HepG2 (cell line): ENCODE results near the gene CEP20. TPM values are rescaled to one million over a fixed set of nuclear protein-coding genes. Genes with fewer than 3 reads are reported as not detected.
A peak's percentile ranks its signal among the peaks of the same experiment; 100 is the strongest.

Experiments
- ATF7-NPFF ChIP-seq: sonication (generic); formaldehyde crosslinking; IDR thresholded peaks from 2 replicates; pipeline ENCODE4 v1.8.1; 2023; ENCODE audit warnings: mild to moderate bottlenecking, low read depth, missing genetic modification reagents, moderate library complexity
- CC2D1A ChIP-seq: sonication (generic); formaldehyde crosslinking; IDR thresholded peaks from 2 replicates; pipeline ENCODE4 v1.8.1; 2023; ENCODE audit warnings: mild to moderate bottlenecking, missing genetic modification reagents
- DMAP1 ChIP-seq: IDR thresholded peaks from 2 replicates; pipeline ENCODE4 v1.6.1; 2016
- DPF2 ChIP-seq: sonication (generic); formaldehyde crosslinking; IDR thresholded peaks from 2 replicates; pipeline ENCODE4 v1.4.0; 2020; ENCODE audit warnings: mild to moderate bottlenecking, low read depth, missing genetic modification reagents, borderline replicate concordance
- KMT2B ChIP-seq: IDR thresholded peaks from 2 replicates; pipeline ENCODE4 v1.6.1; 2016; ENCODE audit warnings: missing genetic modification reagents, missing compliant biosample characterization
- NR2F1 ChIP-seq, 2 experiments: fragments of 450-650 bp in 1 of 2; formaldehyde crosslinking in 1 of 2; IDR thresholded peaks; 2 replicates each; pipeline versions ENCODE4 v1.5.0 to v1.6.1; 2016 to 2020; ENCODE audit warnings: mild to moderate bottlenecking in 1 of 2, missing compliant biosample characterization in 1 of 2, missing genetic modification reagents in 1 of 2, moderate library complexity in 1 of 2
- PPARG ChIP-seq: conservative IDR thresholded peaks from 2 replicates; pipeline ENCODE4 v1.6.1; 2016; ENCODE audit warnings: missing biosample characterization, missing genetic modification reagents
- RBFOX2 ChIP-seq: fragments of 200-400 bp; formaldehyde crosslinking; IDR thresholded peaks from 2 replicates; pipeline ENCODE4 v1.6.1; 2017; ENCODE audit warnings: low read depth, mild to moderate bottlenecking, low read length
- RORA ChIP-seq: sonication (generic); formaldehyde crosslinking; IDR thresholded peaks from 2 replicates; pipeline ENCODE4 v1.5.0; 2020; ENCODE audit warnings: mild to moderate bottlenecking, missing genetic modification reagents, moderate library complexity
- SMARCC2 ChIP-seq: fragments of 450-650 bp; IDR thresholded peaks from 2 replicates; pipeline ENCODE4 v1.6.1; 2017; ENCODE audit warnings: antibody characterized with exemption, mild to moderate bottlenecking
- TOPORS ChIP-seq: sonication (generic); formaldehyde crosslinking; IDR thresholded peaks from 2 replicates; pipeline ENCODE4 v1.8.0; 2023; ENCODE audit warnings: mild to moderate bottlenecking, missing genetic modification reagents
- ZBTB1 ChIP-seq: sonication (generic); formaldehyde crosslinking; IDR thresholded peaks from 2 replicates; pipeline ENCODE4 v1.4.0; 2020; ENCODE audit warnings: missing genetic modification reagents, borderline replicate concordance
- ZEB1 ChIP-seq: IDR thresholded peaks from 2 replicates; pipeline ENCODE4 v1.6.1; 2012; ENCODE audit warnings: mild to moderate bottlenecking, low read depth, inconsistent platforms; ENCODE audit not compliant: insufficient replicate concordance
- ZFP82 ChIP-seq: sonication (generic); formaldehyde crosslinking; IDR thresholded peaks from 2 replicates; pipeline ENCODE4 v1.5.1; 2020; ENCODE audit warnings: mild to moderate bottlenecking, missing genetic modification reagents, borderline replicate concordance
- ZNF235 ChIP-seq: sonication (generic); formaldehyde crosslinking; IDR thresholded peaks from 2 replicates; pipeline ENCODE4 v1.8.1; 2023; ENCODE audit warnings: mild to moderate bottlenecking, missing genetic modification reagents, borderline replicate concordance
- ZNF30 ChIP-seq: sonication (generic); formaldehyde crosslinking; IDR thresholded peaks from 2 replicates; pipeline ENCODE4 v1.5.0; 2020; ENCODE audit warnings: mild to moderate bottlenecking, missing genetic modification reagents
- ZNF382 ChIP-seq: sonication (generic); formaldehyde crosslinking; IDR thresholded peaks from 2 replicates; pipeline ENCODE4 v1.5.0; 2020; ENCODE audit warnings: missing genetic modification reagents, mild to moderate bottlenecking, borderline replicate concordance
- ZNF543 ChIP-seq: sonication (generic); formaldehyde crosslinking; IDR thresholded peaks from 2 replicates; pipeline ENCODE4 v1.4.0; 2020; ENCODE audit warnings: mild to moderate bottlenecking, missing genetic modification reagents
- ZNF607 ChIP-seq: sonication (generic); formaldehyde crosslinking; IDR thresholded peaks from 2 replicates; pipeline ENCODE4 v1.5.1; 2020; ENCODE audit warnings: missing genetic modification reagents, mild to moderate bottlenecking, borderline replicate concordance
- ZNF616 ChIP-seq: sonication (generic); formaldehyde crosslinking; IDR thresholded peaks from 2 replicates; pipeline ENCODE4 v1.5.0; 2020; ENCODE audit warnings: low read depth, mild to moderate bottlenecking, missing genetic modification reagents
- polyA plus RNA-seq, 8 experiments: library from polyadenylated mRNA; depleted of rRNA in 3 of 8; stranded (reverse) in 7 of 8; unstranded in 1 of 8; fragments of >200 nt; fragmentation: Illumina TruSeq in 4 of 8; extraction: Trizol in 4 of 8; gene quantifications; 2 replicates each; pipeline versions ENCODE4 v1.2.1 to v1.2.3, GENCODE V29; 2011 to 2016; ENCODE audit warnings: low read depth in 4 of 8, missing spikeins in 1 of 8, mixed read lengths in 1 of 8; ENCODE audit not compliant: insufficient read depth in 1 of 8
- total RNA-seq, 5 experiments: library from RNA; depleted of rRNA; stranded (reverse); fragments of >200 nt; fragmentation: Illumina TruSeq; extraction: Trizol; gene quantifications; 2 replicates each; pipeline ENCODE4 v1.2.3, GENCODE V29; 2016; ENCODE audit warnings: low read depth in 1 of 5
- TF ChIP-seq, protein P1 (sequence below): IDR thresholded peaks from 2 replicates; pipeline ENCODE4 v1.6.1; 2016
- TF ChIP-seq, protein P2 (sequence below): sonication (generic); formaldehyde crosslinking; IDR thresholded peaks from 2 replicates; pipeline ENCODE4 v1.4.0; 2020; ENCODE audit warnings: mild to moderate bottlenecking, missing genetic modification reagents
- TF ChIP-seq, protein P3 (sequence below): sonication (generic); formaldehyde crosslinking; IDR thresholded peaks from 2 replicates; pipeline ENCODE4 v1.8.1; 2023; ENCODE audit warnings: missing genetic modification reagents, mild to moderate bottlenecking, borderline replicate concordance
- TF ChIP-seq, protein P4 (sequence below): sonication (generic); formaldehyde crosslinking; IDR thresholded peaks from 2 replicates; pipeline ENCODE4 v1.4.0; 2020; ENCODE audit warnings: missing genetic modification reagents, borderline replicate concordance

The CEP20 gene
- total and polyA plus RNA-seq, 2 of the 13 experiments (the other 11 are each of a cell fraction or from before 2014, with no cell fraction given) = 53.0 to 54.1 TPM

DNA sequence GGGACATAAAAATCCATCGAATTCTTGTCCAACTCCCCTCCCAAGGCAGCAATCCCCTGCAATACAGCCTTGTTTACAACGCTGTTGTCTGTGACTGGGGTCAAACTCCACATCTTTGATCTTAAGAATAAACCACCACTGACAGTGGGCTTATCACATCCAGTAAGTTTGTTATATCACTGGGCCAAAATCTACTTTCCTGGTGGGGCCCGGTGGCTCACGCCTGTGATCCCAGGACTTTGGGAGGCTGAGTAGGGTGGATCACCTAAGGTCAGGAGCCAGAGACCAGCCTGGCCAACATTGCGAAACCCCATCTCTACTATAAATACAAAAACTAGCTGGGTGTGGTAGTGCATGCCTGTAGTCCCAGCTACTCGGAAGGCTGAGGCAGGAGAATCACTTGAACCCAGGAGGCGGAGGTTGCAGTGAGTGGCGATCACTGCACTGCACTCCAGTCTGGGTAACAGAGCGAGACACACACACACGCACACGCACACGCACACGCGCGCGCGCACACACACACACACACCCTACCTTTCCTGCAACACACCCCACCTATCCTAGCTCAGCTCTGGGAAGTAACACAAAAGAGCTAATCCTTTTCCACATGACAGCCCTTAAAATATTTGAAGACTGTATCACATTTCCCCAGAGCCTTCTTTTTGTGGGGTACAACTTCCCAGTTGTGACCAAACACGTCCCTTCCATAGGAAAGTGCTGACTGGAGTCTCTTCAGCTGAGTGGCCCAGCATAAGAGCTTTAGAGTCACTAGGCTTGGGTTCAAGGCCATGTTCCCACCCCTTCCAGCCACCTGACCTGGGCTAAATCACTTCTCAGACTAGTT lies 40.1 kb upstream of the CEP20 start (continued):
- TF ChIP-seq ZNF616 (CRISPR knock-in tag) (no peak), ZEB1 (no peak), ZFP82 (CRISPR knock-in tag) (no peak), ZBTB1 (CRISPR knock-in tag) (no peak), RORA (CRISPR knock-in tag) (no peak), ZNF607 (CRISPR knock-in tag) (peak; percentile 55), RBFOX2 (no peak), ZNF543 (CRISPR knock-in tag) (no peak), TOPORS (CRISPR knock-in tag) (no peak), ZNF30 (CRISPR knock-in tag) (no peak), SMARCC2 (no peak), NR2F1 (CRISPR knock-in tag; IDR thresholded peaks at IDR 0.05) (peak; percentile 69 to 73; a peak in 3 of 4 replicates), ATF7-NPFF (CRISPR knock-in tag) (peak; percentile 40; the same call in 1 of the 2 replicates), DMAP1 (CRISPR knock-in tag) (0 out of 2 replicates have a peak, but pooled peaks have one; percentile 25), ZNF382 (CRISPR knock-in tag) (no peak), DPF2 (CRISPR knock-in tag) (0 out of 2 replicates have a peak, but pooled peaks have one; percentile 18), PPARG (CRISPR knock-in tag) (no peak; the same call in 1 of the 2 replicates), KMT2B (no peak), CC2D1A (CRISPR knock-in tag) (no peak), ZNF235 (CRISPR knock-in tag) (no peak)
- TF ChIP-seq, protein P1, sequence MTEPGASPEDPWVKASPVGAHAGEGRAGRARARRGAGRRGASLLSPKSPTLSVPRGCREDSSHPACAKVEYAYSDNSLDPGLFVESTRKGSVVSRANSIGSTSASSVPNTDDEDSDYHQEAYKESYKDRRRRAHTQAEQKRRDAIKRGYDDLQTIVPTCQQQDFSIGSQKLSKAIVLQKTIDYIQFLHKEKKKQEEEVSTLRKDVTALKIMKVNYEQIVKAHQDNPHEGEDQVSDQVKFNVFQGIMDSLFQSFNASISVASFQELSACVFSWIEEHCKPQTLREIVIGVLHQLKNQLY (CRISPR knock-in tag) = no peak
- TF ChIP-seq, protein P2, sequence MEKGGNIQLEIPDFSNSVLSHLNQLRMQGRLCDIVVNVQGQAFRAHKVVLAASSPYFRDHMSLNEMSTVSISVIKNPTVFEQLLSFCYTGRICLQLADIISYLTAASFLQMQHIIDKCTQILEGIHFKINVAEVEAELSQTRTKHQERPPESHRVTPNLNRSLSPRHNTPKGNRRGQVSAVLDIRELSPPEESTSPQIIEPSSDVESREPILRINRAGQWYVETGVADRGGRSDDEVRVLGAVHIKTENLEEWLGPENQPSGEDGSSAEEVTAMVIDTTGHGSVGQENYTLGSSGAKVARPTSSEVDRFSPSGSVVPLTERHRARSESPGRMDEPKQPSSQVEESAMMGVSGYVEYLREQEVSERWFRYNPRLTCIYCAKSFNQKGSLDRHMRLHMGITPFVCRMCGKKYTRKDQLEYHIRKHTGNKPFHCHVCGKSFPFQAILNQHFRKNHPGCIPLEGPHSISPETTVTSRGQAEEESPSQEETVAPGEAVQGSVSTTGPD = no peak
- TF ChIP-seq, protein P3, sequence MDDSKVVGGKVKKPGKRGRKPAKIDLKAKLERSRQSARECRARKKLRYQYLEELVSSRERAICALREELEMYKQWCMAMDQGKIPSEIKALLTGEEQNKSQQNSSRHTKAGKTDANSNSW = no peak
- TF ChIP-seq, protein P4, sequence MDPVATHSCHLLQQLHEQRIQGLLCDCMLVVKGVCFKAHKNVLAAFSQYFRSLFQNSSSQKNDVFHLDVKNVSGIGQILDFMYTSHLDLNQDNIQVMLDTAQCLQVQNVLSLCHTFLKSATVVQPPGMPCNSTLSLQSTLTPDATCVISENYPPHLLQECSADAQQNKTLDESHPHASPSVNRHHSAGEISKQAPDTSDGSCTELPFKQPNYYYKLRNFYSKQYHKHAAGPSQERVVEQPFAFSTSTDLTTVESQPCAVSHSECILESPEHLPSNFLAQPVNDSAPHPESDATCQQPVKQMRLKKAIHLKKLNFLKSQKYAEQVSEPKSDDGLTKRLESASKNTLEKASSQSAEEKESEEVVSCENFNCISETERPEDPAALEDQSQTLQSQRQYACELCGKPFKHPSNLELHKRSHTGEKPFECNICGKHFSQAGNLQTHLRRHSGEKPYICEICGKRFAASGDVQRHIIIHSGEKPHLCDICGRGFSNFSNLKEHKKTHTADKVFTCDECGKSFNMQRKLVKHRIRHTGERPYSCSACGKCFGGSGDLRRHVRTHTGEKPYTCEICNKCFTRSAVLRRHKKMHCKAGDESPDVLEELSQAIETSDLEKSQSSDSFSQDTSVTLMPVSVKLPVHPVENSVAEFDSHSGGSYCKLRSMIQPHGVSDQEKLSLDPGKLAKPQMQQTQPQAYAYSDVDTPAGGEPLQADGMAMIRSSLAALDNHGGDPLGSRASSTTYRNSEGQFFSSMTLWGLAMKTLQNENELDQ (CRISPR knock-in tag) = no peak
